GM12878 (cell line): ENCODE measurements around the gene PPID. TPM values are rescaled to one million over a fixed set of nuclear protein-coding genes. Genes with fewer than 3 reads are reported as not detected.

ENCODE experiments used
- ATAC-seq: fragments of 200-7000 bp; cut with Tn5 transposase; 3 replicates; pipeline ENCODE4 v1.9.1; 2020; ENCODE audit warnings: mild to moderate bottlenecking, moderate library complexity
- Bru-seq: library from RNA; stranded (reverse); fragments of 400-500 nt; gene quantifications from one replicate; lab custom pipeline; 2021; lab: Mats Ljungman, UMichigan
- BruChase-seq, 2 experiments: library from RNA; stranded (reverse); fragments of 400-500 nt; gene quantifications; one replicate each; lab custom pipeline; 2021; lab: Mats Ljungman, UMichigan
- BruUV-seq: library from RNA; stranded (reverse); fragments of 400-500 nt; replicated peaks from 2 replicates; lab custom pipeline; 2021; lab: Mats Ljungman, UMichigan
- CTCF ChIA-PET: fragments of 300-600 bp; sonication (Branson Sonifier 250); formaldehyde crosslinking; extraction: SDS; loops from one replicate; lab custom pipeline; 2021; ENCODE audit warnings: inconsistent platforms; lab: Yijun Ruan, JAX
- POLR2A ChIA-PET: fragments of 350-600 bp; formaldehyde crosslinking; extraction: SDS; loops from one replicate; lab custom pipeline; 2021; ENCODE audit warnings: inconsistent platforms; lab: Charles Lee
- RAD21 ChIA-PET: fragments of 300-600 bp; sonication (Branson Sonifier 250); formaldehyde crosslinking; loops from one replicate; lab custom pipeline; 2023; ENCODE audit warnings: antibody characterized with exemption; ENCODE audit not compliant: unreplicated experiment; lab: Charles Lee
- SMC1A ChIA-PET: fragments of 300-600 bp; sonication (Branson Sonifier 250); formaldehyde crosslinking; loops from one replicate; lab custom pipeline; 2023; ENCODE audit not compliant: unreplicated experiment, uncharacterized antibody; lab: Charles Lee
- DNase-seq: peaks from one replicate; pipeline ENCODE4 v3.0.0-alpha.2; 2011; ENCODE audit warnings: low read depth, low spot score
- FAIRE-seq: peaks from 3 replicates; lab custom pipeline; 2011; peaks lifted over from hg19 to GRCh38; lab: Jason Lieb, UNC
- H2AFZ ChIP-seq: 2 replicates; pipeline ENCODE4 v1.6.0; 2011; ENCODE audit warnings: low read depth, low read length, control low read depth; ENCODE audit not compliant: control insufficient read depth
- H3K27ac ChIP-seq: 2 replicates; pipeline ENCODE4 v1.5.1; 2011; ENCODE audit warnings: control low read depth; ENCODE audit not compliant: control insufficient read depth, insufficient read depth
- H3K27me3 ChIP-seq, 2 experiments: replicated peaks in 1 of 2; 2 replicates each; pipeline versions ENCODE4 v1.6.0 to v1.6.1; 2011; ENCODE audit warnings: low read length in 1 of 2; ENCODE audit not compliant: control insufficient read depth in 2 of 2, insufficient read depth in 2 of 2
- H3K36me3 ChIP-seq, 2 experiments: 2 replicates each; pipeline ENCODE4 v1.5.1; 2011; ENCODE audit warnings: low read length in 1 of 2; ENCODE audit not compliant: control insufficient read depth in 2 of 2, insufficient read depth in 2 of 2
- H3K4me1 ChIP-seq: 2 replicates; pipeline ENCODE4 v1.6.1; 2011; ENCODE audit warnings: mild to moderate bottlenecking, low read length, moderate library complexity, mixed read lengths; ENCODE audit not compliant: control insufficient read depth, insufficient read depth
- H3K4me2 ChIP-seq: 2 replicates; pipeline ENCODE4 v1.6.0; 2011; ENCODE audit warnings: control low read depth; ENCODE audit not compliant: control insufficient read depth, insufficient read depth
- H3K4me3 ChIP-seq: fragments of 200-600 bp; sonication (generic); 2 replicates; pipeline ENCODE4 v1.5.1; 2016
- H3K79me2 ChIP-seq: 2 replicates; pipeline ENCODE4 v1.6.0; 2011; ENCODE audit warnings: low read length; ENCODE audit not compliant: control insufficient read depth, insufficient read depth
- H3K9ac ChIP-seq: 2 replicates; pipeline ENCODE4 v1.8.0; 2011; ENCODE audit warnings: low read length, control low read depth, mixed read lengths; ENCODE audit not compliant: control insufficient read depth, insufficient read depth
- H3K9me3 ChIP-seq: replicated peaks from 3 replicates; pipeline ENCODE4 v1.5.1; 2011; ENCODE audit warnings: mild to moderate bottlenecking, low read length; ENCODE audit not compliant: control insufficient read depth, insufficient read depth
- H4K20me1 ChIP-seq: 2 replicates; pipeline ENCODE4 v1.6.0; 2011; ENCODE audit not compliant: control insufficient read depth, insufficient read depth
- BCL11A ChIP-seq: IDR thresholded peaks from 2 replicates; pipeline ENCODE4 v1.6.1; 2011; ENCODE audit warnings: low read depth, low read length
- CBFB ChIP-seq: IDR thresholded peaks from 2 replicates; pipeline ENCODE4 v1.6.1; 2016; ENCODE audit warnings: antibody characterized with exemption, low read depth
- CREB1 ChIP-seq: IDR thresholded peaks from 2 replicates; pipeline ENCODE4 v1.6.1; 2012; ENCODE audit warnings: low read depth, mild to moderate bottlenecking, inconsistent platforms
- HCFC1 ChIP-seq: fragments of 150-350 bp; IDR thresholded peaks from 2 replicates; pipeline ENCODE4 v1.6.1; 2014; ENCODE audit warnings: low read length
- NFXL1 ChIP-seq: fragments of 450-650 bp; IDR thresholded peaks from 2 replicates; pipeline ENCODE4 v1.6.1; 2017; ENCODE audit warnings: antibody characterized with exemption, mild to moderate bottlenecking, borderline replicate concordance
- NR2C2 ChIP-seq: IDR thresholded peaks from 2 replicates; pipeline ENCODE4 v1.6.1; 2011; ENCODE audit warnings: borderline replicate concordance, low read depth; ENCODE audit not compliant: control insufficient read depth, insufficient read length
- NR2F1 ChIP-seq: fragments of 450-650 bp; conservative IDR thresholded peaks from 2 replicates; pipeline ENCODE4 v1.6.1; 2017; ENCODE audit warnings: mild to moderate bottlenecking
- TARDBP ChIP-seq: IDR thresholded peaks from 2 replicates; pipeline ENCODE4 v1.6.1; 2016; ENCODE audit warnings: borderline replicate concordance
- TBL1XR1 ChIP-seq: IDR thresholded peaks from 2 replicates; pipeline ENCODE4 v1.6.1; 2012; ENCODE audit warnings: low read depth, low read length, improper control_type of control experiment
- ZBED1 ChIP-seq: IDR thresholded peaks from 2 replicates; pipeline ENCODE4 v1.6.1; 2016; ENCODE audit warnings: borderline replicate concordance
- WGBS: methylation state at CpG from one replicate; pipeline ENCODE4 v1.1.6; 2016; ENCODE audit warnings: low lambda C conversion rate; ENCODE audit not compliant: insufficient replicate concordance, insufficient coverage; ENCODE audit errors: missing lambda C conversion rate; 5-methylcytosine and 5-hydroxymethylcytosine counted together
- in situ Hi-C: fragments of 300-500 bp; cut with MboI; formaldehyde crosslinking; loops from 9 replicates; pipeline ENCODE4 v1.14.3; 2018; ENCODE audit warnings: mixed read lengths
- intact Hi-C: fragments of 100-400 bp; cut with micrococcal nuclease; formaldehyde crosslinking; loops from one replicate; pipeline ENCODE4 v1.14.2; 2022; ENCODE audit not compliant: unreplicated experiment
- long read RNA-seq, 2 experiments: library from polyadenylated mRNA; unstranded; transcript quantifications; one replicate each; pipeline ENCODE4 v2.0.0, GENCODE V29; 2019 to 2020
- polyA minus RNA-seq, 3 experiments: library from RNA; depleted of rRNA, polyadenylated mRNA; stranded (reverse); fragments of >200 nt; gene quantifications; 2 replicates each; pipeline ENCODE4 v1.2.3, GENCODE V29; 2011
- polyA plus RNA-seq, 11 experiments: library from polyadenylated mRNA; depleted of rRNA in 4 of 11; unstranded in 6 of 11; stranded (reverse) in 5 of 11; fragments of >200 nt; fragmentation: Nextera tagmentation in 4 of 11; fragmentation: Illumina TruSeq in 1 of 11; extraction: Ambion mirVana in 4 of 11; extraction: Trizol in 1 of 11; gene quantifications; 1 replicate in 1 of 11; 2 replicates in 10 of 11; pipeline versions ENCODE4 v1.2.1 to v1.2.3, GENCODE V29; 2011 to 2016; ENCODE audit warnings: inconsistent platforms in 2 of 11, missing spikeins in 2 of 11, low read depth in 1 of 11
- total RNA-seq, 4 experiments: library from RNA; depleted of rRNA in 3 of 4; stranded (reverse); fragments of >200 nt in 3 of 4; fragmentation: Illumina TruSeq in 1 of 4; extraction: Trizol in 1 of 4; gene quantifications; 2 replicates each; pipeline versions ENCODE4 v1.2.1 to v1.2.3, GENCODE V29; 2013 to 2021
- TF ChIP-seq, protein P1 (sequence below): fragments of 450-650 bp; IDR thresholded peaks from 2 replicates; pipeline ENCODE4 v1.6.1; 2017; ENCODE audit warnings: low read depth, mild to moderate bottlenecking, moderate library complexity
- TF ChIP-seq, protein P2 (sequence below): fragments of 450-650 bp; IDR thresholded peaks from 2 replicates; pipeline ENCODE4 v1.6.1; 2017; ENCODE audit warnings: mild to moderate bottlenecking, moderate library complexity

Gene PPID
- 9.3 and 11.1 TPM in 2 replicates for total RNA-seq (2013; cell fraction: nucleolus; rRNA removed)
- total RNA-seq (2014; rRNA removed) (25.1 and 28.9 TPM in 2 replicates), total RNA-seq (2014; rRNA removed; fragmentation: Illumina TruSeq; extraction: Trizol) (55.2 and 56.1 TPM in 2 replicates), total RNA-seq (2021) (21.7 and 21.9 TPM in 2 replicates), polyA plus RNA-seq (2011; rRNA removed) (35.1 and 40.7 TPM in 2 replicates), polyA plus RNA-seq (2014; fragmentation: Illumina TruSeq; extraction: Trizol) (64.3 and 105 TPM in 2 replicates), polyA plus RNA-seq (2014; fragmentation: Nextera tagmentation; extraction: Ambion mirVana) (10 to 100 TPM; 24.4 to 43.9 TPM), polyA plus RNA-seq (2014; rRNA removed) (29.3 and 33.1 TPM in 2 replicates), polyA plus RNA-seq (2016; fragmentation: Nextera tagmentation; extraction: Ambion mirVana) (10 to 100 TPM; 55.2 to 55.5 TPM), polyA minus RNA-seq (2011; rRNA and poly(A)+ RNA removed) (7.8 and 8.7 TPM in 2 replicates), Bru-seq, nascent RNA (percentile 92 among the genes with signal in this experiment), BruChase-seq, experiment 1, labeled RNA remaining after a 6-hour chase (percentile 92 among the genes with signal in this experiment), BruChase-seq, experiment 2, labeled RNA remaining after a 2-hour chase (percentile 91 among the genes with signal in this experiment)
- polyA plus RNA-seq (2011; ENCODE audit: low read depth): 17.4 TPM
- polyA plus RNA-seq (2011; cell fraction: cytosol; rRNA removed): 22.0 and 22.1 TPM in 2 replicates
- 16.3 and 23.1 TPM in 2 replicates for polyA plus RNA-seq (2011; cell fraction: nucleus; rRNA removed)
- 19.3 and 25.0 TPM in 2 replicates for polyA plus RNA-seq (2012)
- 4.0 and 6.5 TPM in 2 replicates for polyA minus RNA-seq (2011; cell fraction: cytosol; rRNA and poly(A)+ RNA removed)
- polyA minus RNA-seq (2011; cell fraction: nucleus; rRNA and poly(A)+ RNA removed): 8.3 and 10.9 TPM in 2 replicates
- long read RNA-seq, experiment 1, transcript PPID-201 (10 exons, 1,823 nt): major isoform, 86 of 99 reads
- long read RNA-seq, experiment 1, partial matches to known transcripts: 3 of 99 reads
- long read RNA-seq, experiment 1, other reads (novel, unspliced or antisense): 10 of 99 reads
- long read RNA-seq, experiment 2, transcript PPID-201 (10 exons, 1,823 nt): major isoform, 529 of 586 reads
- long read RNA-seq, experiment 2, partial matches to known transcripts: 36 of 586 reads
- long read RNA-seq, experiment 2, other reads (novel, unspliced or antisense): 21 of 586 reads

DNA sequence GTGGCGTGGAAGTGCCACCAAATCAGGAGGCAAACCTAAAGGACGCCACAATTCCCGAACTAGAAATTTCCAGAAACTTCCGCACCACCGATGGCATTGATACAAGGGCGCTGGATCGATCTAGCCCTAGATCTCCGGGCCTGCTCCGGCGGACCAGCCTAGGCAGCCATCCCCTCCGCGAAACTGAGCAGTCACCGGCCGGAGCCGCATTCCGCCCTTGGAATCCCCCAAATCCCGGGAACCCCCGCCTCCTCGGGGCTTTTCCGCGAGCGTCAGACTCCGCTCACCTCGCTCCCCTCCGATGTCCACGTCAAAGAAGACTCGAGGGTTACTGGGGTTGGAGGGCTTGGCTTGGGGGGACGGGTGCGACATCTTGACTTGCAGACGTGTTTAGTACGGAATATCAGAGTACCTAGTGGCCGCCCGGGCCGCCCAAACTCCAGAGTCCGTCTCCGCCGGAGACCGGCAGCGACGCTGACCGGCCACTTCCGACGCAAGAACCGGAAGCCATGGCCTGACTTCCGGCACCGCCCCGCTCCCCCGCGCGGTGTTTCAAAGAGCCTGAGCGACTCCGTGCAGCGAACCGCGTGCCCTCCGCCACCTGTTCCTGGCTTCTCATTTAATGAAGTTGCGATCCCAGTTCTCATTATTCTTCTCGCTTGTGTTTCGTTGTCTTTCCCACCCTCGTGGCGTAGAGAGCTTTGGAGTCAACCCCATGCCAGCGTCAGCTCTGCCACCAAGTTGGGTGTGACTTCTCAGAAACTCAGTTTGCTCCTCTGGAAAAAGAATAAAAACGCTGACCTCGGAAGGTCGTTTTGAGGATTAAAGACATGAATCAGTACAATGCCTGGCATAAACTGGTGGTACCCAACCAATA lies at the start of gene PPID:
PPID (minus strand) TSS at position 480 of the 877 bp plus-strand sequence; CDS start at position 372, 108 bp downstream.
- BruUV-seq: TSS peak; percentile 100
- 2% methylated on average over 64 of the region's 65 CpGs for WGBS
- ChIA-PET SMC1A (interaction anchor here (0.9 to 1.6 kb wide), 4 partner anchors 13 to 128 kb away, joined by 3 to 5 read pairs (median 4); no protein-coding TSS in a partner anchor), RAD21 (interaction anchor here (0.9 to 1.2 kb wide), 4 partner anchors 86 to 481 kb away, joined by 3 to 4 read pairs (median 3); no protein-coding TSS in a partner anchor), CTCF (interaction anchor here (1.2 to 6.1 kb wide), 4 partner anchors 89 to 462 kb away, joined by 3 to 61 read pairs (median 6); no protein-coding TSS in a partner anchor), POLR2A (interaction anchor here (1.0 kb wide), 1 partner anchor 140 kb away, joined by 6 read pairs; no protein-coding TSS in a partner anchor)
- H3K9ac ChIP-seq: peak within 1 kb of the TSS; percentile 76
- H2AFZ ChIP-seq: peak within 1 kb of the TSS; percentile 93
- intact Hi-C loops (loop anchor here (1.0 kb wide), 1 partner anchor 51 kb away; the partner anchor contains the start of gene ETFDH), in situ Hi-C loops (no loop called here)
- FAIRE-seq (no peak), DNase-seq (peak; percentile 49), ATAC-seq (peak; percentile 97)
- H3K4me1 ChIP-seq: no peaks in the 10 kb centered on the region
- peak within 1 kb of the TSS; percentile 95 for H3K4me2 ChIP-seq
- H4K20me1 ChIP-seq: no peaks in the 10 kb centered on the region
- H3K4me3 ChIP-seq: peak within 1 kb of the TSS; percentile 96
- H3K79me2 ChIP-seq: peaks cover 33% of the 10 kb centered on the region
- H3K27ac ChIP-seq: peak within 1 kb of the TSS; percentile 82
- peaks cover 0 to 13% of the 10 kb centered on the region in 2 experiments; a peak in 1 of 4 replicates for H3K36me3 ChIP-seq
- no peaks in the 10 kb centered on the region for H3K27me3 ChIP-seq
- H3K9me3 ChIP-seq: no peaks in the 10 kb centered on the region
- no peak for TF ChIP-seq NFXL1
- peak; percentile 40; the same call in 1 of the 2 replicates for TF ChIP-seq HCFC1
- peak; percentile 55; the same call in 1 of the 2 replicates for TF ChIP-seq NR2F1
- TF ChIP-seq CBFB: 0 out of 2 replicates have a peak, but pooled peaks have one; percentile 37
- no peak; the same call in 1 of the 2 replicates for TF ChIP-seq BCL11A
- TF ChIP-seq ZBED1: no peak
- TF ChIP-seq, protein P1, sequence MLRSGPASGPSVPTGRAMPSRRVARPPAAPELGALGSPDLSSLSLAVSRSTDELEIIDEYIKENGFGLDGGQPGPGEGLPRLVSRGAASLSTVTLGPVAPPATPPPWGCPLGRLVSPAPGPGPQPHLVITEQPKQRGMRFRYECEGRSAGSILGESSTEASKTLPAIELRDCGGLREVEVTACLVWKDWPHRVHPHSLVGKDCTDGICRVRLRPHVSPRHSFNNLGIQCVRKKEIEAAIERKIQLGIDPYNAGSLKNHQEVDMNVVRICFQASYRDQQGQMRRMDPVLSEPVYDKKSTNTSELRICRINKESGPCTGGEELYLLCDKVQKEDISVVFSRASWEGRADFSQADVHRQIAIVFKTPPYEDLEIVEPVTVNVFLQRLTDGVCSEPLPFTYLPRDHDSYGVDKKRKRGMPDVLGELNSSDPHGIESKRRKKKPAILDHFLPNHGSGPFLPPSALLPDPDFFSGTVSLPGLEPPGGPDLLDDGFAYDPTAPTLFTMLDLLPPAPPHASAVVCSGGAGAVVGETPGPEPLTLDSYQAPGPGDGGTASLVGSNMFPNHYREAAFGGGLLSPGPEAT: peak; percentile 95
- no peak for TF ChIP-seq TARDBP
- TF ChIP-seq, protein P2, sequence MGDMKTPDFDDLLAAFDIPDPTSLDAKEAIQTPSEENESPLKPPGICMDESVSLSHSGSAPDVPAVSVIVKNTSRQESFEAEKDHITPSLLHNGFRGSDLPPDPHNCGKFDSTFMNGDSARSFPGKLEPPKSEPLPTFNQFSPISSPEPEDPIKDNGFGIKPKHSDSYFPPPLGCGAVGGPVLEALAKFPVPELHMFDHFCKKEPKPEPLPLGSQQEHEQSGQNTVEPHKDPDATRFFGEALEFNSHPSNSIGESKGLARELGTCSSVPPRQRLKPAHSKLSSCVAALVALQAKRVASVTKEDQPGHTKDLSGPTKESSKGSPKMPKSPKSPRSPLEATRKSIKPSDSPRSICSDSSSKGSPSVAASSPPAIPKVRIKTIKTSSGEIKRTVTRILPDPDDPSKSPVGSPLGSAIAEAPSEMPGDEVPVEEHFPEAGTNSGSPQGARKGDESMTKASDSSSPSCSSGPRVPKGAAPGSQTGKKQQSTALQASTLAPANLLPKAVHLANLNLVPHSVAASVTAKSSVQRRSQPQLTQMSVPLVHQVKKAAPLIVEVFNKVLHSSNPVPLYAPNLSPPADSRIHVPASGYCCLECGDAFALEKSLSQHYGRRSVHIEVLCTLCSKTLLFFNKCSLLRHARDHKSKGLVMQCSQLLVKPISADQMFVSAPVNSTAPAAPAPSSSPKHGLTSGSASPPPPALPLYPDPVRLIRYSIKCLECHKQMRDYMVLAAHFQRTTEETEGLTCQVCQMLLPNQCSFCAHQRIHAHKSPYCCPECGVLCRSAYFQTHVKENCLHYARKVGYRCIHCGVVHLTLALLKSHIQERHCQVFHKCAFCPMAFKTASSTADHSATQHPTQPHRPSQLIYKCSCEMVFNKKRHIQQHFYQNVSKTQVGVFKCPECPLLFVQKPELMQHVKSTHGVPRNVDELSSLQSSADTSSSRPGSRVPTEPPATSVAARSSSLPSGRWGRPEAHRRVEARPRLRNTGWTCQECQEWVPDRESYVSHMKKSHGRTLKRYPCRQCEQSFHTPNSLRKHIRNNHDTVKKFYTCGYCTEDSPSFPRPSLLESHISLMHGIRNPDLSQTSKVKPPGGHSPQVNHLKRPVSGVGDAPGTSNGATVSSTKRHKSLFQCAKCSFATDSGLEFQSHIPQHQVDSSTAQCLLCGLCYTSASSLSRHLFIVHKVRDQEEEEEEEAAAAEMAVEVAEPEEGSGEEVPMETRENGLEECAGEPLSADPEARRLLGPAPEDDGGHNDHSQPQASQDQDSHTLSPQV: no peak
- peak; percentile 68 for TF ChIP-seq CREB1
- no peak for TF ChIP-seq NR2C2
- no peak for TF ChIP-seq TBL1XR1
